Upper lobe of left lung (tissue), 4 donors: ENCODE data around the gene PIGV.

Source experiments
- EP300 ChIP-seq, 4 donors: sonication (generic); formaldehyde crosslinking; IDR thresholded peaks; one replicate each; pipeline ENCODE4 v1.5.1; 2017; ENCODE audit warnings: antibody characterized with exemption in 4 of 4, control low read depth in 2 of 4
- POLR2A ChIP-seq, 4 donors: fragments of 450-650 bp; IDR thresholded peaks; one replicate each; pipeline ENCODE4 v1.5.1; 2016 to 2017; ENCODE audit warnings: antibody characterized with exemption in 4 of 4, mild to moderate bottlenecking in 2 of 4
- POLR2AphosphoS5 ChIP-seq, 2 donors: sonication (generic); formaldehyde crosslinking; IDR thresholded peaks; one replicate each; pipeline ENCODE4 v1.5.1; 2017; ENCODE audit warnings: antibody characterized with exemption in 2 of 2
- TF ChIP-seq, protein P1 (sequence below), 6 experiments: fragments of 450-650 bp in 4 of 6; fragments of 200-600 bp in 2 of 6; sonication (generic) in 2 of 6; IDR thresholded peaks; one replicate each; pipeline ENCODE4 v1.5.1; 2016 to 2019; ENCODE audit warnings: antibody characterized with exemption in 6 of 6

DNA sequence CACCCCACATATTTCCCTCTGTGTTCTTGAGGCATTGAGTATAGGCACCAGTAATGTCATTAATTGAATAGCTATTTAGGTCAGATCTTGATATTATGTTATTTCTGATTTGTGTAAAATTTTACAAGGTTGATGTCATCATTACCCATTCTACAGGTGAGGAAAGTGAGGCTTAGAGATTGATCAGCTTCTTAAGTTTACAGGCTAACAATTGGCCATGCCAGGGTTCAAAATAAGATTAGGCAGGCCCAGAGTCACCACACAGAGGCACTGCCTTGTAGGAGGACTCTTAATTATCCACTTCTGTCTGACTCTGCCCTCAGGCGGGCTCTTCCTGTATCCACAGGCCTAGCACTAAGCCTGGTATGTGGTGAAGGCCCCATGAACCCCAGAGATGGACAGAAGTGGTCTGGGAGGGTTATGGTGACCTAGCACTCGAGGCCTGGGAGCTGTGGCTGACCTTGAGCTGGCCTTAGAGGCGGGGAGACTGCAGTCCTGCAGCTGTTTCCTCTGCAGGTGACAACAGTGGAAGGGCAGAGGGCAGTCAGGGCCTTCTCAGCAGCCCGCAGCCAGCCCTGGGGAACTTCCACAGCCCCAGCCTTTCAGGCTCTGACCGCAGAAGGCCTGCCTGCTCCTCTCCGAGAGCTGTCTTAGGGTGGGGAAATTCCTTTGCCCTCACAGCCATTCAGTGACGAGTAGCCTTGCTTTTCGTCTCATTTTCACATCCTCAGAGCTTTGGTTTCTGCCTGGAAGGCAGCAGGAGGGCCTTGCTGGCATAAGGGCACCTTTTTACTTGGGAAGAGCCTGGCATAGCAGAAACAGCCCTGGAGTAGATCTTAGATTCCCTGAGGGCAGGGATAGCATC lies 51.0 kb downstream of the PIGV start:
- TF ChIP-seq, protein P1, sequence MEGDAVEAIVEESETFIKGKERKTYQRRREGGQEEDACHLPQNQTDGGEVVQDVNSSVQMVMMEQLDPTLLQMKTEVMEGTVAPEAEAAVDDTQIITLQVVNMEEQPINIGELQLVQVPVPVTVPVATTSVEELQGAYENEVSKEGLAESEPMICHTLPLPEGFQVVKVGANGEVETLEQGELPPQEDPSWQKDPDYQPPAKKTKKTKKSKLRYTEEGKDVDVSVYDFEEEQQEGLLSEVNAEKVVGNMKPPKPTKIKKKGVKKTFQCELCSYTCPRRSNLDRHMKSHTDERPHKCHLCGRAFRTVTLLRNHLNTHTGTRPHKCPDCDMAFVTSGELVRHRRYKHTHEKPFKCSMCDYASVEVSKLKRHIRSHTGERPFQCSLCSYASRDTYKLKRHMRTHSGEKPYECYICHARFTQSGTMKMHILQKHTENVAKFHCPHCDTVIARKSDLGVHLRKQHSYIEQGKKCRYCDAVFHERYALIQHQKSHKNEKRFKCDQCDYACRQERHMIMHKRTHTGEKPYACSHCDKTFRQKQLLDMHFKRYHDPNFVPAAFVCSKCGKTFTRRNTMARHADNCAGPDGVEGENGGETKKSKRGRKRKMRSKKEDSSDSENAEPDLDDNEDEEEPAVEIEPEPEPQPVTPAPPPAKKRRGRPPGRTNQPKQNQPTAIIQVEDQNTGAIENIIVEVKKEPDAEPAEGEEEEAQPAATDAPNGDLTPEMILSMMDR (IDR thresholded peaks at IDR 0.05): no peak
- TF ChIP-seq POLR2AphosphoS5 (IDR thresholded peaks at IDR 0.05) (no peak), EP300 (IDR thresholded peaks at IDR 0.05) (no peak), POLR2A (IDR thresholded peaks at IDR 0.05) (no peak)
